SK-N-SH (cell line): Measurements from ENCODE around the gene SETD7.

Experiments
- CHD2 ChIP-seq: fragments of 150-350 bp; IDR thresholded peaks from 2 replicates; pipeline ENCODE4 v1.6.1; 2018; ENCODE audit warnings: low read length; ENCODE audit not compliant: partially characterized antibody
- GABPA ChIP-seq: IDR thresholded peaks from 2 replicates; pipeline ENCODE4 v1.4.0; 2012; ENCODE audit warnings: low read depth, mild to moderate bottlenecking
- NRF1 ChIP-seq: IDR thresholded peaks from 2 replicates; pipeline ENCODE4 v1.6.1; 2012; ENCODE audit warnings: low read depth, mild to moderate bottlenecking, low read length
- TEAD4 ChIP-seq: IDR thresholded peaks from 2 replicates; pipeline ENCODE4 v1.4.0; 2012; ENCODE audit warnings: mild to moderate bottlenecking, borderline replicate concordance; ENCODE audit not compliant: insufficient read depth
- YY1 ChIP-seq: IDR thresholded peaks from 2 replicates; pipeline ENCODE4 v1.4.0; 2012; ENCODE audit warnings: low read depth, mild to moderate bottlenecking
- TF ChIP-seq, protein P1 (sequence below): fragments of 200-600 bp; sonication (generic); IDR thresholded peaks from 2 replicates; pipeline ENCODE4 v1.6.1; 2017; ENCODE audit warnings: antibody characterized with exemption, mild to moderate bottlenecking, moderate library complexity
- TF ChIP-seq, protein P2 (sequence below): IDR thresholded peaks from 2 replicates; pipeline ENCODE4 v1.4.0; 2012; ENCODE audit warnings: low read depth, borderline replicate concordance

DNA sequence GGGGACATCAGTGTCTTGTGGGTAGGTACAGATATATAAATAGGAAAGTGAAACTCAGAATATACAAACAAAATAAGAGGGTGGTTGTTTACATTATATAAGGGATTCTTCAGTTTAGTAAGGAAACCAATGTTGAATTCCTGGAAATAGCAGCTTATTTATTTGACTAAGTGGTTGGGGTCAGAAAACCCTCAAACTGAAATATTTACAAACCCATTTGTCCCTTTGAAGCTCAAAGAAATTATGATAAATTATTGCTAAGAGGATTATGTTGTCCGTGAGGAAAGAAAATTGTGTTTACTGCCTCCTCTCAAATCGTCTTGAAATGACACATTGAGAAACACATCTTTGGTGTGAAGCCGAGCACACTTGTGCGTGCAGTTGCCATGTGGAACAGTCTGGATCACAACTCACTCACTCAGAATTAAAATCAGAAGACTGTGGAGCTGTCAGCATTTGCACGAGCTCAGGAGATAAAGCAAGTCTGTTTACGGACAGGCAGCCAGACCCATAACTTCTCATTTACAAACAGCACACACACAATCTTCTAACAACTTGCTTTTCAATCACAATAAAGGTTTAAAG is 46.8 kb upstream of the SETD7 start:
- TF ChIP-seq YY1 (no peak), TEAD4 (no peak), CHD2 (no peak), NRF1 (no peak), GABPA (no peak)
- TF ChIP-seq, protein P1, sequence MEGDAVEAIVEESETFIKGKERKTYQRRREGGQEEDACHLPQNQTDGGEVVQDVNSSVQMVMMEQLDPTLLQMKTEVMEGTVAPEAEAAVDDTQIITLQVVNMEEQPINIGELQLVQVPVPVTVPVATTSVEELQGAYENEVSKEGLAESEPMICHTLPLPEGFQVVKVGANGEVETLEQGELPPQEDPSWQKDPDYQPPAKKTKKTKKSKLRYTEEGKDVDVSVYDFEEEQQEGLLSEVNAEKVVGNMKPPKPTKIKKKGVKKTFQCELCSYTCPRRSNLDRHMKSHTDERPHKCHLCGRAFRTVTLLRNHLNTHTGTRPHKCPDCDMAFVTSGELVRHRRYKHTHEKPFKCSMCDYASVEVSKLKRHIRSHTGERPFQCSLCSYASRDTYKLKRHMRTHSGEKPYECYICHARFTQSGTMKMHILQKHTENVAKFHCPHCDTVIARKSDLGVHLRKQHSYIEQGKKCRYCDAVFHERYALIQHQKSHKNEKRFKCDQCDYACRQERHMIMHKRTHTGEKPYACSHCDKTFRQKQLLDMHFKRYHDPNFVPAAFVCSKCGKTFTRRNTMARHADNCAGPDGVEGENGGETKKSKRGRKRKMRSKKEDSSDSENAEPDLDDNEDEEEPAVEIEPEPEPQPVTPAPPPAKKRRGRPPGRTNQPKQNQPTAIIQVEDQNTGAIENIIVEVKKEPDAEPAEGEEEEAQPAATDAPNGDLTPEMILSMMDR = no peak
- TF ChIP-seq, protein P2, sequence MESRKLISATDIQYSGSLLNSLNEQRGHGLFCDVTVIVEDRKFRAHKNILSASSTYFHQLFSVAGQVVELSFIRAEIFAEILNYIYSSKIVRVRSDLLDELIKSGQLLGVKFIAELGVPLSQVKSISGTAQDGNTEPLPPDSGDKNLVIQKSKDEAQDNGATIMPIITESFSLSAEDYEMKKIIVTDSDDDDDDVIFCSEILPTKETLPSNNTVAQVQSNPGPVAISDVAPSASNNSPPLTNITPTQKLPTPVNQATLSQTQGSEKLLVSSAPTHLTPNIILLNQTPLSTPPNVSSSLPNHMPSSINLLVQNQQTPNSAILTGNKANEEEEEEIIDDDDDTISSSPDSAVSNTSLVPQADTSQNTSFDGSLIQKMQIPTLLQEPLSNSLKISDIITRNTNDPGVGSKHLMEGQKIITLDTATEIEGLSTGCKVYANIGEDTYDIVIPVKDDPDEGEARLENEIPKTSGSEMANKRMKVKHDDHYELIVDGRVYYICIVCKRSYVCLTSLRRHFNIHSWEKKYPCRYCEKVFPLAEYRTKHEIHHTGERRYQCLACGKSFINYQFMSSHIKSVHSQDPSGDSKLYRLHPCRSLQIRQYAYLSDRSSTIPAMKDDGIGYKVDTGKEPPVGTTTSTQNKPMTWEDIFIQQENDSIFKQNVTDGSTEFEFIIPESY = no peak
